Peyer's patch (tissue), 4 donors: ENCODE data around the gene SLC4A2. TPM values are rescaled to one million over a fixed set of nuclear protein-coding genes. Genes with fewer than 3 reads are reported as not detected.

Experiments used
- DNase-seq, 3 donors: peaks; one replicate each; pipeline ENCODE4 v3.0.0-alpha.2; 2017 to 2019
- H3K27ac ChIP-seq, 4 donors: fragments of 200-600 bp; sonication (generic); one replicate each; pipeline ENCODE4 v1.5.1; 2016 to 2019
- H3K27me3 ChIP-seq, 2 donors: fragments of 200-600 bp; sonication (generic); one replicate each; pipeline ENCODE4 v1.5.1; 2019
- H3K36me3 ChIP-seq, 3 donors: fragments of 200-600 bp; sonication (generic); one replicate each; pipeline ENCODE4 v1.5.1; 2016 to 2019
- H3K4me1 ChIP-seq, 4 donors: fragments of 200-600 bp; sonication (generic); one replicate each; pipeline ENCODE4 v1.5.1; 2016 to 2019
- H3K4me3 ChIP-seq, 4 donors: fragments of 200-600 bp; sonication (generic); 1 replicate in 3 of 4; 2 replicates in 1 of 4; pipeline ENCODE4 v1.5.1; 2016 to 2019; ENCODE audit warnings: mild to moderate bottlenecking in 1 of 4
- H3K9me3 ChIP-seq, 4 donors: fragments of 200-600 bp; sonication (generic); one replicate each; pipeline ENCODE4 v1.5.1; 2016 to 2019; ENCODE audit warnings: mild to moderate bottlenecking in 1 of 4
- CTCF ChIP-seq, 6 experiments: fragments of 450-650 bp in 4 of 6; fragments of 200-600 bp in 2 of 6; sonication (generic) in 1 of 6; IDR thresholded peaks; one replicate each; pipeline ENCODE4 v1.5.1; 2017 to 2019; ENCODE audit warnings: antibody characterized with exemption in 6 of 6, mild to moderate bottlenecking in 3 of 6, moderate library complexity in 1 of 6
- POLR2A ChIP-seq, 2 donors: fragments of 450-650 bp; IDR thresholded peaks; one replicate each; pipeline ENCODE4 v1.5.1; 2017; ENCODE audit warnings: antibody characterized with exemption in 2 of 2, mild to moderate bottlenecking in 2 of 2, moderate library complexity in 2 of 2
- total RNA-seq, 4 donors: library from RNA; depleted of rRNA; stranded (reverse); fragments of >200 nt; gene quantifications; one replicate each; pipeline ENCODE4 v1.1.0, GENCODE V29; 2016

SLC4A2 gene
- total RNA-seq, 4 donors from 2014 or later, result 101 to 143 (median 121) TPM

DNA sequence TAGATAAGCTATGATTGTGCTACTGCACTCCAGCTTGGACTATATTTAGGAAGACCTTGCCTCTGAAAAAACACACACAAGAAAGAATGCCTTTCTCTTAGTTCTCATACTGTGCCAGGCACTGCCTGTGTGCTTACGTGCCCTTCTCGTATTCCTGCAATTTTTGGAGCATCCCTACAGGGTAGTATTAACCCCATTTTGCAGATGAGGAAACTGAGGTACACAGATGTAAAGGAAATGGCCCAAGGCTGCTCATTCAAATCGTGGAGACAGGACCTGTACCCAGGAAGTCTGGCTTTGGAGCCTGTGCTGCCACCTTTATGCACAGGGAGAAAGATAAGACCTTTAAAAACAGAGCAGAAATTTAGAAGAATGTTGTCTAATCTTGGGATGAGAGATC is 43.6 kb downstream of the SLC4A2 start:
- no peaks in the 10 kb centered on the region for H3K27me3 ChIP-seq
- peaks cover 0 to 22% (median 0%) of the 10 kb centered on the region in 4 donors for H3K4me1 ChIP-seq
- no peak overlapping the region for H3K27ac ChIP-seq
- no peak for TF ChIP-seq POLR2A (IDR thresholded peaks at IDR 0.05)
- no peak for TF ChIP-seq CTCF (IDR thresholded peaks at IDR 0.05)
- H3K9me3 ChIP-seq, result no peaks in the 10 kb centered on the region
- peaks cover 0 to 9% (median 0%) of the 10 kb centered on the region in 3 donors for H3K36me3 ChIP-seq
- DNase-seq, result no peak
- H3K4me3 ChIP-seq, result no peak overlapping the region

- no peak for DNase-seq
- TF ChIP-seq CTCF (IDR thresholded peaks at IDR 0.05), result no peak
- TF ChIP-seq POLR2A (IDR thresholded peaks at IDR 0.05), result no peak
- Histone ChIP-seq H3K27ac (no peak overlapping the region), H3K4me3 (no peak overlapping the region), H3K36me3 (peaks cover 0 to 9% (median 0%) of the 10 kb centered on the region in 3 donors), H3K4me1 (peaks cover 0 to 22% (median 0%) of the 10 kb centered on the region in 4 donors), H3K27me3 (no peaks in the 10 kb centered on the region), H3K9me3 (no peaks in the 10 kb centered on the region)
These were observed 44.6 kb downstream of the SLC4A2 start for GRCh38 chr7:151103973-151104372.

DNA sequence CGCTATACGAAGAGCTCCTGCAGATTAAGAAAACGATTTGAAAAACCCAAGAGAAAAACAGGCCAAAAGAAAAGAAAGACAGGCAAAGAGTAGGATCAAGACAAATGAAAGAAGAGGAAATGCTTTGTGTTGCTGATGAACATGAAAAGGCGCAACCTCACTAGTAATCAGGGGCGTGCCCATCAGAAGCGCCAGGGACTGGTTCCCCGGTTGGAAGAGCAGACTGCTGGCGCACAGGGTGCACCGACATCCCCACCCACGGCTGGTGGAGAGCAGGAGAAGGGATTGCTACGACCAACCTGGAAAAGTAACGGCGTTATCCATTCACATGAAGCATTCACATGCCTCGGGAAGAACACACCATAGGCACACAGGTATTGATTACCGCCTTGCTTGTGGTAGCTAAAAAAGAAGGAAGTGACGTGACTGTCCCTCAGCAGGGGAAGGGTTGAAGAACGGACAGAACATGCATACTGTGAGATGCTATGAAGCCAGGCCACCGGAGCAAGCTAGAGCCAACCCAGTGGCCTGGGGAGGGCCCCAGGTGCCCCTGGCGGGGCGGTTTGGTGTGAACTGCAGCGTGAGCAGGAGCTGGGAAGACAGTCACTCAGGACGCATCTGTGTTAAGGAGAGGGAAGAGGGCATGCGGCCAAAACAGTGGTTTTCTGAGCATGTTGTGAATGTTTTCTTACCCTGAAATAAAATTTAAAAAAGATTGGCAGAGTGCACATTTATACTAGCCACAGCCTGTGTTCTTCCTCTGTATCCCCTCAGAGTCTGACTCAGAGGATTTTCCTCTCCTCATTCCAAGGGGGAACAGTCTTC is 45.2 kb downstream of the SLC4A2 start:
- H3K27me3 ChIP-seq, result no peaks in the 10 kb centered on the region
- H3K27ac ChIP-seq, result no peak overlapping the region
- no peak for DNase-seq
- TF ChIP-seq POLR2A (IDR thresholded peaks at IDR 0.05) (no peak), CTCF (IDR thresholded peaks at IDR 0.05) (no peak)
- peaks cover 0 to 22% (median 0%) of the 10 kb centered on the region in 4 donors for H3K4me1 ChIP-seq
- H3K4me3 ChIP-seq, result no peak overlapping the region
- H3K36me3 ChIP-seq, result peaks cover 0 to 9% (median 0%) of the 10 kb centered on the region in 3 donors
- H3K9me3 ChIP-seq, result no peaks in the 10 kb centered on the region

DNA sequence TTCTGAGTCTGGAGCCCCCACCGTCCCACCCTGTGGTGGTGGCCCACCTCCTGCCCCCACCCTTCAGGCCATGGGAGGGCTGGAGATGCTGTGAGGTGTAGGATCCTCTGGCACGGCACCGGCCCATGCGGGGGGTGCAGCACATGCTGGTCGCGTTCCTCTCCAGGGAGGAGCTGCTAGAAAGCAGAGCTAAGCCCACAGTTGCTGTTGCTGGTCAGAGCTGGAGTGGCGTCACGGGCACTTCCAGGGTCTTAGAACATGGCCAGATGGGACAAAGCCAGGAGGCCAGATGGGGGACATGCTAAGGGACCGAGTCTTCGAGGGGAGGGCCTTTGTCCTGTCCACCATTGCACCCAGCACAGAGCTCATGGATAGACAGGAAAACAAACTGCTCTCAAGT is 48.5 kb downstream of the SLC4A2 start:
- H3K4me3 ChIP-seq, result no peak overlapping the region
- no peak for TF ChIP-seq CTCF (IDR thresholded peaks at IDR 0.05)
- TF ChIP-seq POLR2A (IDR thresholded peaks at IDR 0.05), result no peak
- peaks cover 0 to 23% (median 0%) of the 10 kb centered on the region in 4 donors for H3K4me1 ChIP-seq
- no peak for DNase-seq
- H3K36me3 ChIP-seq, result peaks cover 0 to 9% (median 0%) of the 10 kb centered on the region in 3 donors
- no peaks in the 10 kb centered on the region for H3K9me3 ChIP-seq
- H3K27ac ChIP-seq, result no peak overlapping the region
- H3K27me3 ChIP-seq, result no peaks in the 10 kb centered on the region

GRCh38 chr7:151109094-151110048 is 50.0 kb downstream of the SLC4A2 start:
- DNase-seq, result no peak
- TF ChIP-seq CTCF (IDR thresholded peaks at IDR 0.05) (no peak), POLR2A (IDR thresholded peaks at IDR 0.05) (no peak)
- no peak overlapping the region for H3K4me3 ChIP-seq
- no peaks in the 10 kb centered on the region for H3K9me3 ChIP-seq
- peaks cover 0 to 8% (median 0%) of the 10 kb centered on the region in 3 donors for H3K36me3 ChIP-seq
- H3K4me1 ChIP-seq, result peaks cover 0 to 32% (median 3%) of the 10 kb centered on the region in 4 donors
- no peaks in the 10 kb centered on the region for H3K27me3 ChIP-seq
- peak overlapping the region in 2 of 4 donors; percentile 15 to 38 for H3K27ac ChIP-seq
